Measurements from ENCODE around the gene TRMT1. TPM values are rescaled to one million over a fixed set of nuclear protein-coding genes. Genes with fewer than 3 reads are reported as not detected.

TRMT1 gene
- total RNA-seq, 1 experiment from 2014 or later = 106 TPM

DNA sequence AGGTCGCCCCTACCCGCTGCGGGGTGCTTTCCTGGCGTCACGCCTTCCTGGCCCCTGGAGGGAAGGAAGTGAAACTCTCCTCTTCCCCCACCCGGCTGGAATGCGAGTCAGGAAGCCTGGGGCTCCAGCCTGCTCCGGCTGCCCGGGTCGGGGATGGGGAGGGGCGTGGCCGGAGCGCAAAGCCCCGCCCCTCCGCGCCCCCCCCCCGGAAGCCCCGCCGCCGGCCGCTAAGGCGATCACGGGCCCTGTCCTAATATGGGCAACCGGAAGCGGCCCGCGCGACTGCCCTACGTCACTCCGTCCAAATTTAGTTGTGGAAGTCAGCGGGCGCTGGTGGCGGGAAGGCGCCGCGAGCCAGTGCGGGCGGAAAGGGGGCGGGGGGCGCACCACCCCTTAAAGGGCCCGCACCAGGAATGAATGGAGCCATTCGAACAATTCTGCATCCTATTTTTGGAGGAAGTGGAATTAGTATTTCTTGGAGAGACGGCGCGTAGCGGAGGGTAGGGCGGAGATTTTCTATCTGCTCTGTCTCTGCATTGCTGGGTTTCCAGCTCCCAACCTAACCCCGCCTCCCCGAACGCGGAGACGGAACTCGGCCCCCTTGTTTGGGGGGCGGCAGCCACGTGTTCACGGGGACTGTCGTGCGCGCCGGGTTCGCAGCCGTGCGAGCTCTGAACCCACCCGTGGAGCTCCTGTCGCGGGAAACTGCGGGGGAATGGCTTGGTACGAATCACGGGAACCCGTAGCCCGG is 35.2 kb upstream of the TRMT1 start:
- Mint-ChIP-seq H3K27ac (peak overlapping the region; percentile 99), H3K9me3 (no peaks in the 10 kb centered on the region), H3K4me1 (peaks cover 20% of the 10 kb centered on the region), H3K4me3 (peak overlapping the region; percentile 99), H3K36me3 (peaks cover 20% of the 10 kb centered on the region), H3K27me3 (ENCODE audit: low read depth) (peaks cover 7% of the 10 kb centered on the region; the same call in 1 of the 2 replicates)
- CTCF ChIA-PET = interaction anchor here (0.8 to 2.2 kb wide), 5 partner anchors 12 to 985 kb away, joined by 3 to 21 read pairs (median 5); no protein-coding TSS in a partner anchor
- ATAC-seq (peak; percentile 37), DNase-seq (ENCODE audit: low spot score) (peak; percentile 97)
- POLR2A ChIA-PET = interaction anchor here (0.8 to 5.5 kb wide), 14 partner anchors 13 to 695 kb away, joined by 3 to 167 read pairs (median 4); partner anchors contain the start of gene NACC1
- TF ChIP-seq, protein P1, sequence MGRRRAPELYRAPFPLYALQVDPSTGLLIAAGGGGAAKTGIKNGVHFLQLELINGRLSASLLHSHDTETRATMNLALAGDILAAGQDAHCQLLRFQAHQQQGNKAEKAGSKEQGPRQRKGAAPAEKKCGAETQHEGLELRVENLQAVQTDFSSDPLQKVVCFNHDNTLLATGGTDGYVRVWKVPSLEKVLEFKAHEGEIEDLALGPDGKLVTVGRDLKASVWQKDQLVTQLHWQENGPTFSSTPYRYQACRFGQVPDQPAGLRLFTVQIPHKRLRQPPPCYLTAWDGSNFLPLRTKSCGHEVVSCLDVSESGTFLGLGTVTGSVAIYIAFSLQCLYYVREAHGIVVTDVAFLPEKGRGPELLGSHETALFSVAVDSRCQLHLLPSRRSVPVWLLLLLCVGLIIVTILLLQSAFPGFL (CRISPR knock-in tag; IDR thresholded peaks at IDR 0.05; ENCODE audit: borderline replicate concordance) = no peak
- peak; percentile 76; the same call in 1 of the 2 replicates for TF ChIP-seq JUN (CRISPR knock-in tag; IDR thresholded peaks at IDR 0.05)
- TF ChIP-seq, protein P2, sequence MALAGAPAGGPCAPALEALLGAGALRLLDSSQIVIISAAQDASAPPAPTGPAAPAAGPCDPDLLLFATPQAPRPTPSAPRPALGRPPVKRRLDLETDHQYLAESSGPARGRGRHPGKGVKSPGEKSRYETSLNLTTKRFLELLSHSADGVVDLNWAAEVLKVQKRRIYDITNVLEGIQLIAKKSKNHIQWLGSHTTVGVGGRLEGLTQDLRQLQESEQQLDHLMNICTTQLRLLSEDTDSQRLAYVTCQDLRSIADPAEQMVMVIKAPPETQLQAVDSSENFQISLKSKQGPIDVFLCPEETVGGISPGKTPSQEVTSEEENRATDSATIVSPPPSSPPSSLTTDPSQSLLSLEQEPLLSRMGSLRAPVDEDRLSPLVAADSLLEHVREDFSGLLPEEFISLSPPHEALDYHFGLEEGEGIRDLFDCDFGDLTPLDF (CRISPR knock-in tag; IDR thresholded peaks at IDR 0.05) = no peak
- no peak for TF ChIP-seq OVOL2 (CRISPR knock-in tag; IDR thresholded peaks at IDR 0.05; ENCODE audit: borderline replicate concordance)
- TF ChIP-seq PRRX2 (CRISPR knock-in tag; IDR thresholded peaks at IDR 0.05) = 0 out of 2 replicates have a peak, but pooled peaks have one; percentile 53
- no peak for TF ChIP-seq FOXJ3 (CRISPR knock-in tag; IDR thresholded peaks at IDR 0.05; ENCODE audit: borderline replicate concordance)
- peak; percentile 36; the same call in 1 of the 2 replicates for TF ChIP-seq ZNF219 (CRISPR knock-in tag; IDR thresholded peaks at IDR 0.05; ENCODE audit: borderline replicate concordance)
- TF ChIP-seq, protein P3, sequence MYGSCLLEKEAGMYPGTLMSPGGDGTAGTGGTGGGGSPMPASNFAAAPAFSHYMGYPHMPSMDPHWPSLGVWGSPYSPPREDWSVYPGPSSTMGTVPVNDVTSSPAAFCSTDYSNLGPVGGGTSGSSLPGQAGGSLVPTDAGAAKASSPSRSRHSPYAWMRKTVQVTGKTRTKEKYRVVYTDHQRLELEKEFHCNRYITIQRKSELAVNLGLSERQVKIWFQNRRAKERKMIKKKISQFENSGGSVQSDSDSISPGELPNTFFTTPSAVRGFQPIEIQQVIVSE (CRISPR knock-in tag; IDR thresholded peaks at IDR 0.05; ENCODE audit: borderline replicate concordance) = no peak
- TF ChIP-seq, protein P4, sequence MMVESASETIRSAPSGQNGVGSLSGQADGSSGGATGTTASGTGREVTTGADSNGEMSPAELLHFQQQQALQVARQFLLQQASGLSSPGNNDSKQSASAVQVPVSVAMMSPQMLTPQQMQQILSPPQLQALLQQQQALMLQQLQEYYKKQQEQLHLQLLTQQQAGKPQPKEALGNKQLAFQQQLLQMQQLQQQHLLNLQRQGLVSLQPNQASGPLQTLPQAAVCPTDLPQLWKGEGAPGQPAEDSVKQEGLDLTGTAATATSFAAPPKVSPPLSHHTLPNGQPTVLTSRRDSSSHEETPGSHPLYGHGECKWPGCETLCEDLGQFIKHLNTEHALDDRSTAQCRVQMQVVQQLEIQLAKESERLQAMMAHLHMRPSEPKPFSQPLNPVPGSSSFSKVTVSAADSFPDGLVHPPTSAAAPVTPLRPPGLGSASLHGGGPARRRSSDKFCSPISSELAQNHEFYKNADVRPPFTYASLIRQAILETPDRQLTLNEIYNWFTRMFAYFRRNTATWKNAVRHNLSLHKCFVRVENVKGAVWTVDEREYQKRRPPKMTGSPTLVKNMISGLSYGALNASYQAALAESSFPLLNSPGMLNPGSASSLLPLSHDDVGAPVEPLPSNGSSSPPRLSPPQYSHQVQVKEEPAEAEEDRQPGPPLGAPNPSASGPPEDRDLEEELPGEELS (CRISPR knock-in tag; IDR thresholded peaks at IDR 0.05) = peak; percentile 56; the same call in 1 of the 2 replicates
- TF ChIP-seq, protein P5, sequence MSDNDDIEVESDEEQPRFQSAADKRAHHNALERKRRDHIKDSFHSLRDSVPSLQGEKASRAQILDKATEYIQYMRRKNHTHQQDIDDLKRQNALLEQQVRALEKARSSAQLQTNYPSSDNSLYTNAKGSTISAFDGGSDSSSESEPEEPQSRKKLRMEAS (CRISPR knock-in tag; IDR thresholded peaks at IDR 0.05) = peak; percentile 86
- TF ChIP-seq, protein P6, sequence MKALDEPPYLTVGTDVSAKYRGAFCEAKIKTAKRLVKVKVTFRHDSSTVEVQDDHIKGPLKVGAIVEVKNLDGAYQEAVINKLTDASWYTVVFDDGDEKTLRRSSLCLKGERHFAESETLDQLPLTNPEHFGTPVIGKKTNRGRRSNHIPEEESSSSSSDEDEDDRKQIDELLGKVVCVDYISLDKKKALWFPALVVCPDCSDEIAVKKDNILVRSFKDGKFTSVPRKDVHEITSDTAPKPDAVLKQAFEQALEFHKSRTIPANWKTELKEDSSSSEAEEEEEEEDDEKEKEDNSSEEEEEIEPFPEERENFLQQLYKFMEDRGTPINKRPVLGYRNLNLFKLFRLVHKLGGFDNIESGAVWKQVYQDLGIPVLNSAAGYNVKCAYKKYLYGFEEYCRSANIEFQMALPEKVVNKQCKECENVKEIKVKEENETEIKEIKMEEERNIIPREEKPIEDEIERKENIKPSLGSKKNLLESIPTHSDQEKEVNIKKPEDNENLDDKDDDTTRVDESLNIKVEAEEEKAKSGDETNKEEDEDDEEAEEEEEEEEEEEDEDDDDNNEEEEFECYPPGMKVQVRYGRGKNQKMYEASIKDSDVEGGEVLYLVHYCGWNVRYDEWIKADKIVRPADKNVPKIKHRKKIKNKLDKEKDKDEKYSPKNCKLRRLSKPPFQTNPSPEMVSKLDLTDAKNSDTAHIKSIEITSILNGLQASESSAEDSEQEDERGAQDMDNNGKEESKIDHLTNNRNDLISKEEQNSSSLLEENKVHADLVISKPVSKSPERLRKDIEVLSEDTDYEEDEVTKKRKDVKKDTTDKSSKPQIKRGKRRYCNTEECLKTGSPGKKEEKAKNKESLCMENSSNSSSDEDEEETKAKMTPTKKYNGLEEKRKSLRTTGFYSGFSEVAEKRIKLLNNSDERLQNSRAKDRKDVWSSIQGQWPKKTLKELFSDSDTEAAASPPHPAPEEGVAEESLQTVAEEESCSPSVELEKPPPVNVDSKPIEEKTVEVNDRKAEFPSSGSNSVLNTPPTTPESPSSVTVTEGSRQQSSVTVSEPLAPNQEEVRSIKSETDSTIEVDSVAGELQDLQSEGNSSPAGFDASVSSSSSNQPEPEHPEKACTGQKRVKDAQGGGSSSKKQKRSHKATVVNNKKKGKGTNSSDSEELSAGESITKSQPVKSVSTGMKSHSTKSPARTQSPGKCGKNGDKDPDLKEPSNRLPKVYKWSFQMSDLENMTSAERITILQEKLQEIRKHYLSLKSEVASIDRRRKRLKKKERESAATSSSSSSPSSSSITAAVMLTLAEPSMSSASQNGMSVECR (CRISPR knock-in tag; IDR thresholded peaks at IDR 0.05; ENCODE audit: borderline replicate concordance) = peak; percentile 94; the same call in 1 of the 2 replicates
- peak; percentile 79 for TF ChIP-seq SP1 (CRISPR knock-in tag; conservative IDR thresholded peaks at IDR 0.05)
- TF ChIP-seq, protein P7, sequence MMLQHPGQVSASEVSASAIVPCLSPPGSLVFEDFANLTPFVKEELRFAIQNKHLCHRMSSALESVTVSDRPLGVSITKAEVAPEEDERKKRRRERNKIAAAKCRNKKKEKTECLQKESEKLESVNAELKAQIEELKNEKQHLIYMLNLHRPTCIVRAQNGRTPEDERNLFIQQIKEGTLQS (CRISPR knock-in tag; conservative IDR thresholded peaks at IDR 0.05) = no peak
- TF ChIP-seq SMAD3 (CRISPR knock-in tag; IDR thresholded peaks at IDR 0.05; ENCODE audit: borderline replicate concordance) = no peak
- TF ChIP-seq, protein P8, sequence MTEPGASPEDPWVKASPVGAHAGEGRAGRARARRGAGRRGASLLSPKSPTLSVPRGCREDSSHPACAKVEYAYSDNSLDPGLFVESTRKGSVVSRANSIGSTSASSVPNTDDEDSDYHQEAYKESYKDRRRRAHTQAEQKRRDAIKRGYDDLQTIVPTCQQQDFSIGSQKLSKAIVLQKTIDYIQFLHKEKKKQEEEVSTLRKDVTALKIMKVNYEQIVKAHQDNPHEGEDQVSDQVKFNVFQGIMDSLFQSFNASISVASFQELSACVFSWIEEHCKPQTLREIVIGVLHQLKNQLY (CRISPR knock-in tag; IDR thresholded peaks at IDR 0.05) = no peak
- no peak for TF ChIP-seq SOX15 (CRISPR knock-in tag; IDR thresholded peaks at IDR 0.05)
- TF ChIP-seq ETV6 (CRISPR knock-in tag; IDR thresholded peaks at IDR 0.05) = peak; percentile 69
- TF ChIP-seq, protein P9, sequence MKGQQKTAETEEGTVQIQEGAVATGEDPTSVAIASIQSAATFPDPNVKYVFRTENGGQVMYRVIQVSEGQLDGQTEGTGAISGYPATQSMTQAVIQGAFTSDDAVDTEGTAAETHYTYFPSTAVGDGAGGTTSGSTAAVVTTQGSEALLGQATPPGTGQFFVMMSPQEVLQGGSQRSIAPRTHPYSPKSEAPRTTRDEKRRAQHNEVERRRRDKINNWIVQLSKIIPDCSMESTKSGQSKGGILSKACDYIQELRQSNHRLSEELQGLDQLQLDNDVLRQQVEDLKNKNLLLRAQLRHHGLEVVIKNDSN (CRISPR knock-in tag; IDR thresholded peaks at IDR 0.05) = peak; percentile 82
- TF ChIP-seq, protein P10, sequence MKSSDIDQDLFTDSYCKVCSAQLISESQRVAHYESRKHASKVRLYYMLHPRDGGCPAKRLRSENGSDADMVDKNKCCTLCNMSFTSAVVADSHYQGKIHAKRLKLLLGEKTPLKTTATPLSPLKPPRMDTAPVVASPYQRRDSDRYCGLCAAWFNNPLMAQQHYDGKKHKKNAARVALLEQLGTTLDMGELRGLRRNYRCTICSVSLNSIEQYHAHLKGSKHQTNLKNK (CRISPR knock-in tag; IDR thresholded peaks at IDR 0.05) = no peak
- no peak for TF ChIP-seq ZNF138 (CRISPR knock-in tag; conservative IDR thresholded peaks at IDR 0.05)
- no peak for TF ChIP-seq ZNF671 (CRISPR knock-in tag; IDR thresholded peaks at IDR 0.05)
- no peak for TF ChIP-seq NR3C1 (CRISPR knock-in tag; conservative IDR thresholded peaks at IDR 0.05; ENCODE audit: low read depth)
- no peak for TF ChIP-seq NFATC4 (CRISPR knock-in tag; IDR thresholded peaks at IDR 0.05)

Measured in WTC11 (cell line).